ENCODE measurements around the gene NOTCH2. TPM values are rescaled to one million over a fixed set of nuclear protein-coding genes. Genes with fewer than 3 reads are reported as not detected.

The NOTCH2 gene
- total RNA-seq, 4 donors from 2014 or later = 10.1 to 21.8 (median 15.8) TPM

GRCh38 chr1:119884711-119885110 lies 184.8 kb downstream of the NOTCH2 start:
- intact Hi-C loops (cut with DNase I; ENCODE audit: low total_unique reads) (no loop called here), in situ Hi-C loops (cut with MboI; ENCODE audit: low sequenced_read_pairs in 4 of 4) (no loop called here)
- Histone ChIP-seq H3K27ac (no peak overlapping the region), H3K27me3 (no peaks in the 10 kb centered on the region), H3K4me3 (no peak overlapping the region), H3K36me3 (no peaks in the 10 kb centered on the region), H3K4me1 (no peaks in the 10 kb centered on the region), H3K9me3 (no peaks in the 10 kb centered on the region)
- no peak for ATAC-seq
- TF ChIP-seq CTCF (IDR thresholded peaks at IDR 0.05 in 4 of 5, conservative IDR thresholded peaks at IDR 0.05 in 1 of 5) (no peak), POLR2A (IDR thresholded peaks at IDR 0.05) (no peak)
- no peak for DNase-seq

GRCh38 chr1:119883826-119884225 lies 185.6 kb downstream of the NOTCH2 start:
- intact Hi-C loops (cut with DNase I; ENCODE audit: low total_unique reads) (no loop called here), in situ Hi-C loops (cut with MboI; ENCODE audit: low sequenced_read_pairs in 4 of 4) (no loop called here)
- ATAC-seq (no peak), DNase-seq (no peak)
- TF ChIP-seq CTCF (IDR thresholded peaks at IDR 0.05 in 4 of 5, conservative IDR thresholded peaks at IDR 0.05 in 1 of 5) (no peak), POLR2A (IDR thresholded peaks at IDR 0.05) (no peak)
- Histone ChIP-seq H3K27ac (no peak overlapping the region), H3K4me3 (no peak overlapping the region), H3K36me3 (no peaks in the 10 kb centered on the region), H3K4me1 (no peaks in the 10 kb centered on the region), H3K27me3 (no peaks in the 10 kb centered on the region), H3K9me3 (no peaks in the 10 kb centered on the region)

GRCh38 chr1:119882132-119883049 lies 187.1 kb downstream of the NOTCH2 start:
- intact Hi-C loops (cut with DNase I; ENCODE audit: low total_unique reads) = no loop called here
- no peaks in the 10 kb centered on the region for H3K36me3 ChIP-seq
- in situ Hi-C loops (cut with MboI; ENCODE audit: low sequenced_read_pairs in 4 of 4) = no loop called here

GRCh38 chr1:119879510-119880434 lies 189.7 kb downstream of the NOTCH2 start:
- DNase-seq (no peak), ATAC-seq (no peak)
- intact Hi-C loops (cut with DNase I; ENCODE audit: low total_unique reads) (no loop called here), in situ Hi-C loops (cut with MboI; ENCODE audit: low sequenced_read_pairs in 4 of 4) (no loop called here)
- H3K4me3 ChIP-seq = no peak overlapping the region
- H3K27me3 ChIP-seq = peaks cover 0 to 3% (median 0%) of the 10 kb centered on the region in 3 donors
- no peak for TF ChIP-seq POLR2A (IDR thresholded peaks at IDR 0.05)
- no peak for TF ChIP-seq CTCF (IDR thresholded peaks at IDR 0.05 in 4 of 5, conservative IDR thresholded peaks at IDR 0.05 in 1 of 5)
- no peaks in the 10 kb centered on the region for H3K36me3 ChIP-seq
- no peaks in the 10 kb centered on the region for H3K4me1 ChIP-seq
- H3K9me3 ChIP-seq = no peaks in the 10 kb centered on the region
- H3K27ac ChIP-seq = no peak overlapping the region

More at GRCh38 chr1:119882132-119883049, 187.1 kb downstream of the NOTCH2 start:
- no peaks in the 10 kb centered on the region for H3K4me1 ChIP-seq
- no peak for TF ChIP-seq POLR2A (IDR thresholded peaks at IDR 0.05)
- TF ChIP-seq CTCF (IDR thresholded peaks at IDR 0.05 in 4 of 5, conservative IDR thresholded peaks at IDR 0.05 in 1 of 5) = no peak
- no peaks in the 10 kb centered on the region for H3K9me3 ChIP-seq
- no peak for DNase-seq
- H3K4me3 ChIP-seq = no peak overlapping the region
- H3K27ac ChIP-seq = no peak overlapping the region
- peaks cover 0 to 3% (median 0%) of the 10 kb centered on the region in 3 donors for H3K27me3 ChIP-seq
- ATAC-seq = no peak

All from gastrocnemius medialis (tissue), 4 donors.